ENCODE results near the gene CYB561.

CYB561 gene

DNA sequence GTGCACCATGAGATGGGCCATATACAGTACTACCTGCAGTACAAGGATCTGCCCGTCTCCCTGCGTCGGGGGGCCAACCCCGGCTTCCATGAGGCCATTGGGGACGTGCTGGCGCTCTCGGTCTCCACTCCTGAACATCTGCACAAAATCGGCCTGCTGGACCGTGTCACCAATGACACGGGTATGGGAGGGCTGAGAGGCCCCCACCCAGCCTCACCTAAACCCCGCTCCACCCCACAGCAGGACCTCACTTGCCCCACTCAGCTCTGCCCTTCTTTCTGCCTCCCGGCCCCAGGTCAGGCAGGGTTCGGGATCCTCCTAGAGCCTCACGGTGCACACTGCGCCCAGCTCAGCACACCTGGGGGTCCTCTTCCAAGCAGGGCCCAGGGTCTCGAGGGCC lies 36.4 kb upstream of the CYB561 start:
- H3K36me3 ChIP-seq = no peaks in the 10 kb centered on the region
- no peaks in the 10 kb centered on the region for H3K9me3 ChIP-seq (ENCODE audit: severe bottlenecking)
- no peak for TF ChIP-seq CTCF (IDR thresholded peaks at IDR 0.05; ENCODE audit: low read depth, low read length)
- DNase-seq = no peak
- H3K27ac ChIP-seq = no peak overlapping the region
- H3K27me3 ChIP-seq (ENCODE audit: insufficient read depth, low read depth, severe bottlenecking) = no peaks in the 10 kb centered on the region
- H3K4me3 ChIP-seq (ENCODE audit: low read depth, low read length) = no peak overlapping the region

GRCh38 chr17:63481488-63481870 lies 35.4 kb upstream of the CYB561 start:
- no peaks in the 10 kb centered on the region for H3K9me3 ChIP-seq (ENCODE audit: severe bottlenecking)
- DNase-seq = no peak
- H3K27ac ChIP-seq = peak overlapping the region; percentile 23
- H3K36me3 ChIP-seq = no peaks in the 10 kb centered on the region
- H3K4me3 ChIP-seq (ENCODE audit: low read depth, low read length) = no peak overlapping the region
- no peaks in the 10 kb centered on the region for H3K27me3 ChIP-seq (ENCODE audit: insufficient read depth, low read depth, severe bottlenecking)
- TF ChIP-seq CTCF (IDR thresholded peaks at IDR 0.05; ENCODE audit: low read depth, low read length) = no peak

DNA sequence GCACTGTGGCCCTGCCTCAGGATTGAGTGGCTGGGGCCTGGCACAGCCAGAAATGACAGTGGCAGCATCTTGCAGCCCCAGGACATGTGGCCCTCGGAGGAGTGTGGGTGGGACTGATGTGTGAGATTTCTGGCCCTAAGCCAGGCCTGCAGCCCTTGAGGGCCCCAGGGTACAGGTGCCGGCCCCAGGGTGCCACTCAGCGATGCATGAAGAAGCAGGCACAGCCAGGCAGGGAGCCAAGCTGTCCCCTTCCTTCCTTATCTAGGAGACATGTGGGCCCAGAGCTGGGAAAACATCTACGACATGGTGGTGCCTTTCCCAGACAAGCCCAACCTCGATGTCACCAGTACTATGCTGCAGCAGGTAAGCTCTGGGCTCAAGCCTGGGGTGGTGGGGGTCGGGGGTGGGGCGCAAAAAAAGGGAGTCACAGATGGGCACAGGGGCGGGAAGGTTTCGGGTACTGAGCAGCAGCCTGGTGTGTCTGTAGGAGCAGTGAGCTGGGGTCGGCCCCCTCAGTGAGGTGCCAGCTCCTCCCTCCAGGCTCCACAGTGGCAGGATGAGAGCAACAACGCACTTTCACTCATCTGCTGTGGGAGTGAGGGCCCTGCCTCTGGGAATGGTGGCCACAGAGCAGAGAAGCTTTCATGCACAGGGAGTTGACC lies 34.9 kb upstream of the CYB561 start:
- H3K4me3 ChIP-seq (ENCODE audit: low read depth, low read length) = no peak overlapping the region
- H3K27ac ChIP-seq = no peak overlapping the region; the same call in none of the 2 replicates
- no peaks in the 10 kb centered on the region for H3K9me3 ChIP-seq (ENCODE audit: severe bottlenecking)
- H3K27me3 ChIP-seq (ENCODE audit: insufficient read depth, low read depth, severe bottlenecking) = no peaks in the 10 kb centered on the region
- H3K36me3 ChIP-seq = no peaks in the 10 kb centered on the region
- no peak for TF ChIP-seq CTCF (IDR thresholded peaks at IDR 0.05; ENCODE audit: low read depth, low read length)
- no peak for DNase-seq

DNA sequence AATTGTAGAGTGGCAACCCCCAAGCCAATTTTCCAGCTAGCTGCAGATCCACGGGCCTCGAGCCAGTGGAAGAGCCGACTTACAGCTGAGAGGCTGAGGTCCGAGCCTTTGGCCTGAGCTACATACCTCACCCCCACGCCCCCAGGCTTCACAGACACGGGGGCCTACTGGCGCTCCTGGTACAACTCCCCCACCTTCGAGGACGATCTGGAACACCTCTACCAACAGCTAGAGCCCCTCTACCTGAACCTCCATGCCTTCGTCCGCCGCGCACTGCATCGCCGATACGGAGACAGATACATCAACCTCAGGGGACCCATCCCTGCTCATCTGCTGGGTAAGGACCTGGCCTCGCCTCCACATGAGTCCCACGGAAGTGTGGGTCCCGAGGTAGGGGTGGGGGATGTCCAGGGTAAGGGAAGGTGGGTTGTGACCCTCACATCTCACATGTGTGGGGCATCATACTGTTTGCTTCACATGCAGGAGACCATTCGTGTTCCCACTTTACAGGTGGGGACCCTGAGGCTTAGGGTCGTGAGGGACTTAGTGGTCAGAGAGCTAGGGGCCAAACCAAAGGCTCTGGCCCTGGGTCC lies 34.2 kb upstream of the CYB561 start:
- no peak for TF ChIP-seq CTCF (IDR thresholded peaks at IDR 0.05; ENCODE audit: low read depth, low read length)
- Histone ChIP-seq H3K27me3 (ENCODE audit: insufficient read depth, low read depth, severe bottlenecking) (no peaks in the 10 kb centered on the region), H3K9me3 (ENCODE audit: severe bottlenecking) (no peaks in the 10 kb centered on the region), H3K4me3 (ENCODE audit: low read depth, low read length) (no peak overlapping the region), H3K36me3 (no peaks in the 10 kb centered on the region), H3K27ac (no peak overlapping the region; the same call in 1 of the 2 replicates)
- DNase-seq = no peak

DNA sequence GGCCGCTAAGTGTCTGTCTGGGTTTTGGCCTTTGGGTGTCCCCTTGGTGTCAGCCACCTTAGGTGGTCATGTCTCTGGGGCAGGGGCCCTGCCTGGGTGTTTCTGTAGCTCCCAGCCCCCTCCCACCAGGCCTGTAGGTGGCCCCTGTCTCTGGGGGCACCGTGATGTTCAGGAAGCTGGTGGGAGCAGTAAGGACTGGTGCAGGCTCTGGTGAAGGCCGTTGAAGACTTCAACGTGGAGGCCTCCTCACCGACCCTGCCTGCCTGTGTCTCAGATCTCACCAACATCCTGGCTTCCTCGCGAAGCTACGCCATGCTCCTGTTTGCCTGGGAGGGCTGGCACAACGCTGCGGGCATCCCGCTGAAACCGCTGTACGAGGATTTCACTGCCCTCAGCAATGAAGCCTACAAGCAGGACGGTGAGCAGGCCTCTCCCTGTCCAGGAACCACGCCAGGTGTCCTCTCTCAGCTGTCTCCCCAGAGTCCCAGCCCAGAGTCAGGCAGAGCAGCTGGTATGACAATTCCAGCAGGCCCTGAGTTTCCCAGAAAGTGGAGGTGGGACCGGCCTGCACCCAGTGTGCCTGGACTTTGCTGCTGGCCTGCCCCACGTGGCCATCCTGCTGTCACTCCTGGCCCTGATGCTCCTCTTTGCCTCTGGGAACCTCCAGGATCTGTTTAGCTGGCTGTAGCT lies 33.5 kb upstream of the CYB561 start:
- Histone ChIP-seq H3K36me3 (no peaks in the 10 kb centered on the region), H3K9me3 (ENCODE audit: severe bottlenecking) (no peaks in the 10 kb centered on the region), H3K27me3 (ENCODE audit: insufficient read depth, low read depth, severe bottlenecking) (no peaks in the 10 kb centered on the region), H3K27ac (peak overlapping the region; percentile 37), H3K4me3 (ENCODE audit: low read depth, low read length) (no peak overlapping the region)
- TF ChIP-seq CTCF (IDR thresholded peaks at IDR 0.05; ENCODE audit: low read depth, low read length) = no peak
- no peak for DNase-seq

Measured in WERI-Rb-1 (cell line).